A673 (cell line): ENCODE results near the gene DYNC1LI2. TPM values are rescaled to one million over a fixed set of nuclear protein-coding genes. Genes with fewer than 3 reads are reported as not detected.

ENCODE experiments used
- BruUV-seq: library from RNA; stranded (reverse); fragments of 400-500 nt; replicated peaks from 2 replicates; lab custom pipeline; 2021; lab: Mats Ljungman, UMichigan
- CTCF ChIA-PET: fragments of 300-600 bp; sonication (Branson Sonifier 250); formaldehyde crosslinking; loops from one replicate; lab custom pipeline; 2022; ENCODE audit warnings: antibody characterized with exemption; lab: Charles Lee
- POLR2A ChIA-PET: fragments of 300-600 bp; sonication (Branson Sonifier 250); formaldehyde crosslinking; loops from one replicate; lab custom pipeline; 2022; ENCODE audit warnings: antibody characterized with exemption; ENCODE audit not compliant: low non-redundant PET; lab: Charles Lee
- DNase-seq: peaks from one replicate; pipeline ENCODE4 v3.0.0-alpha.2; 2015; ENCODE audit warnings: low spot score
- H3K27ac ChIP-seq: fragments of 200-600 bp; sonication (generic); 2 replicates; pipeline ENCODE4 v1.5.1; 2016; ENCODE audit warnings: mixed run types, low read depth, mild to moderate bottlenecking, mixed read lengths, antibody characterized with exemption, low read length; ENCODE audit not compliant: poor library complexity, severe bottlenecking
- H3K27me3 ChIP-seq: fragments of 200-600 bp; sonication (generic); replicated peaks from 2 replicates; pipeline ENCODE4 v1.6.1; 2017; ENCODE audit warnings: mixed run types, low read depth, mild to moderate bottlenecking, mixed read lengths, antibody characterized with exemption, low read length; ENCODE audit not compliant: insufficient read depth, poor library complexity
- H3K36me3 ChIP-seq: fragments of 200-600 bp; sonication (generic); 2 replicates; pipeline ENCODE4 v1.6.1; 2016; ENCODE audit warnings: mixed run types, mild to moderate bottlenecking, mixed read lengths, antibody characterized with exemption, low read length; ENCODE audit not compliant: insufficient read depth, poor library complexity, severe bottlenecking
- H3K4me1 ChIP-seq: fragments of 200-600 bp; sonication (generic); 2 replicates; pipeline ENCODE4 v1.6.1; 2017; ENCODE audit warnings: mixed run types, mild to moderate bottlenecking, mixed read lengths, antibody characterized with exemption, low read length; ENCODE audit not compliant: insufficient read depth, poor library complexity, severe bottlenecking
- H3K4me3 ChIP-seq: fragments of 200-600 bp; sonication (generic); 2 replicates; pipeline ENCODE4 v1.5.1; 2016; ENCODE audit warnings: low read depth, mixed run types, mild to moderate bottlenecking, mixed read lengths, low read length; ENCODE audit not compliant: poor library complexity, severe bottlenecking
- H3K9me3 ChIP-seq: fragments of 200-600 bp; sonication (generic); 2 replicates; pipeline ENCODE4 v1.6.1; 2016; ENCODE audit warnings: mixed run types, low read depth, mild to moderate bottlenecking, mixed read lengths, antibody characterized with exemption, low read length; ENCODE audit not compliant: poor library complexity, severe bottlenecking
- EZH2 ChIP-seq: fragments of 200-600 bp; sonication (generic); IDR thresholded peaks from 2 replicates; pipeline ENCODE4 v1.6.1; 2017; ENCODE audit warnings: borderline replicate concordance, low read depth, mild to moderate bottlenecking, mixed read lengths, antibody characterized with exemption, low read length; ENCODE audit not compliant: poor library complexity, severe bottlenecking
- intact Hi-C: fragments of 100-400 bp; cut with micrococcal nuclease; formaldehyde crosslinking; loops from one replicate; pipeline ENCODE4 v1.10.0; 2022; ENCODE audit not compliant: unreplicated experiment
- total RNA-seq: library from RNA; stranded (reverse); gene quantifications from 2 replicates; pipeline ENCODE4 v1.2.3, GENCODE V29; 2021
- TF ChIP-seq, protein P1 (sequence below): fragments of 300-800, 200-600 bp; sonication (generic); conservative IDR thresholded peaks from 2 replicates; pipeline ENCODE4 v1.5.1; 2017; ENCODE audit warnings: low read depth, mild to moderate bottlenecking, antibody characterized with exemption, low read length, moderate library complexity, mixed read lengths

The DYNC1LI2 gene
- total RNA-seq, 1 experiment from 2014 or later, result 164 TPM

DNA sequence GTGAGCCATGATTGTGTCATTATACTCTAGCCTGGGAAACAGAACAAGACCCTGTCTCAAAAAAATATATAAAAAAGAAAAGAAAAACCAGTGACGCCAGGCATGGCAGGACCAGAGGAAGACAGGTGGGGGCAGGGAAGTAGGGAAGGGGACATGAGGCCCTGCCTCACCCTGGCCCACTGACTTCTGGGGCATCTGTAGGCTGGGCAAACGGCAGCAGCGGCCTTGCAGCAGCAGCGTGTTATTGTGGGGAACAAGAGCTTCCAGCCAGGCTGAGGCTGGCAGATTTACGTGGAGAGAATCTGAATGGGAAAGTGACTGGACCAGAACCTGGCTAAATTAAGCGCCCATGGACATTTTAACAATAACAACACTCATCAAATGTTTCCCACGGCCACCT lies 74.2 kb downstream of the DYNC1LI2 start:
- no TSS peak for BruUV-seq
- Histone ChIP-seq H3K4me1 (no peaks in the 10 kb centered on the region), H3K4me3 (no peak overlapping the region), H3K27ac (no peak overlapping the region), H3K27me3 (no peaks in the 10 kb centered on the region), H3K36me3 (no peaks in the 10 kb centered on the region), H3K9me3 (no peaks in the 10 kb centered on the region)
- intact Hi-C loops, result no loop called here
- CTCF ChIA-PET, result no interaction called here
- TF ChIP-seq, protein P1, sequence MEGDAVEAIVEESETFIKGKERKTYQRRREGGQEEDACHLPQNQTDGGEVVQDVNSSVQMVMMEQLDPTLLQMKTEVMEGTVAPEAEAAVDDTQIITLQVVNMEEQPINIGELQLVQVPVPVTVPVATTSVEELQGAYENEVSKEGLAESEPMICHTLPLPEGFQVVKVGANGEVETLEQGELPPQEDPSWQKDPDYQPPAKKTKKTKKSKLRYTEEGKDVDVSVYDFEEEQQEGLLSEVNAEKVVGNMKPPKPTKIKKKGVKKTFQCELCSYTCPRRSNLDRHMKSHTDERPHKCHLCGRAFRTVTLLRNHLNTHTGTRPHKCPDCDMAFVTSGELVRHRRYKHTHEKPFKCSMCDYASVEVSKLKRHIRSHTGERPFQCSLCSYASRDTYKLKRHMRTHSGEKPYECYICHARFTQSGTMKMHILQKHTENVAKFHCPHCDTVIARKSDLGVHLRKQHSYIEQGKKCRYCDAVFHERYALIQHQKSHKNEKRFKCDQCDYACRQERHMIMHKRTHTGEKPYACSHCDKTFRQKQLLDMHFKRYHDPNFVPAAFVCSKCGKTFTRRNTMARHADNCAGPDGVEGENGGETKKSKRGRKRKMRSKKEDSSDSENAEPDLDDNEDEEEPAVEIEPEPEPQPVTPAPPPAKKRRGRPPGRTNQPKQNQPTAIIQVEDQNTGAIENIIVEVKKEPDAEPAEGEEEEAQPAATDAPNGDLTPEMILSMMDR, result no peak
- no peak for TF ChIP-seq EZH2
- no peak for DNase-seq
- POLR2A ChIA-PET, result no interaction called here

DNA sequence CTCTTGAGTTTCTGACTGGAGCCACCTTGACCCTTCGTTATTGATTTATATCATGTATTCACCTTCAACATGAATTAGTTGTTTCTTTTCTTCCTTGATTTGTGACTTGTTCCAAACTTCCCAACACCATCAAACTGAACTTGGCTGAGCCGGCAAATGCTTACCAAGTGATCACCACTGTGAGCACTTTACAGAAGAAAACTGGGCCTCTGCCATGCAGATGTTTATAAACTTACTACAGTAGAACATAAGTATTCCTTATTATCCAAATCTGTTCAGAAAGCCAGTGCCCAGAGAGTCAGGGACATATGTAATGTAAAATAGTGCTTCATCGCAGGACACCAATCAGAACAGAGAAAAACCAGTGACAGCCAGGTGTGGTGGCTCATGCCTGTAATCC lies 74.8 kb downstream of the DYNC1LI2 start:
- Histone ChIP-seq H3K4me3 (no peak overlapping the region), H3K36me3 (no peaks in the 10 kb centered on the region), H3K9me3 (no peaks in the 10 kb centered on the region), H3K27me3 (no peaks in the 10 kb centered on the region), H3K27ac (no peak overlapping the region), H3K4me1 (no peaks in the 10 kb centered on the region)
- intact Hi-C loops, result no loop called here
- DNase-seq, result no peak
- POLR2A ChIA-PET, result no interaction called here
- BruUV-seq, result no TSS peak
- no peak for TF ChIP-seq EZH2
- TF ChIP-seq, protein P1, result no peak
- CTCF ChIA-PET, result no interaction called here

DNA sequence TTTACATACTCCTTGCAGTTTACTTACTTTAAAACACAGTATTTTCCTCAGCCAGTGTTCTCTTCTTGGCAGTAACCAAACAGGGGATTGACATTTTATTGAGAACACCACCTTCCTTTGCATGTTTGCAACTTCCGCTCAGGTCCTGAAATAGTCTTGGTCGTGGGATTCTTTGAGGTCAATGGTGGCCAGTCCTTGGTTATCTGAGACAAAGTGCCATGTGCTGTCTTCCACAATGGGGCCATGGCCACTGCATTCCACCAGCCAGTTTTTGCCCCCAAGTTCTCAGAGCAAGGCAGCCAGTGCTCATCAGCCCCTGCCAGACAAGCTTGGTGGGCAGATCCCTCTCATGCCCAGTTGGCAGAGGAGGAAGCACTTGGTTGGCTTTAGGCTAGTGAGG lies 77.7 kb downstream of the DYNC1LI2 start:
- BruUV-seq, result no TSS peak
- no peak overlapping the region for H3K27ac ChIP-seq
- POLR2A ChIA-PET, result no interaction called here
- DNase-seq, result no peak
- intact Hi-C loops, result no loop called here
- no peaks in the 10 kb centered on the region for H3K4me1 ChIP-seq
- no peaks in the 10 kb centered on the region for H3K27me3 ChIP-seq
- H3K4me3 ChIP-seq, result no peak overlapping the region
- no peak for TF ChIP-seq EZH2
- TF ChIP-seq, protein P1, result no peak
- no peaks in the 10 kb centered on the region for H3K36me3 ChIP-seq
- no peaks in the 10 kb centered on the region for H3K9me3 ChIP-seq
- CTCF ChIA-PET, result no interaction called here

Other genes with a start within 250 kb of the DYNC1LI2 start
- gene TK2, start 201.5 kb downstream of the DYNC1LI2 start, total RNA-seq, result 8.2 and 9.5 TPM in 2 replicates
- gene CKLF, start 199.0 kb downstream of the DYNC1LI2 start, total RNA-seq, result 47.9 and 49.8 TPM in 2 replicates
- gene CMTM1, start 185.2 kb downstream of the DYNC1LI2 start, total RNA-seq, result 5.5 and 7.1 TPM in 2 replicates
- gene CMTM2, start 172.1 kb downstream of the DYNC1LI2 start, total RNA-seq, result not detected in 2 replicates
- 25.5 and 31.1 TPM in 2 replicates for gene CMTM3, start 146.9 kb downstream of the DYNC1LI2 start, total RNA-seq
- gene CMTM4, start 54.9 kb downstream of the DYNC1LI2 start, total RNA-seq, result 30.3 and 37.7 TPM in 2 replicates
- 0.28 TPM in 1 of 2 replicates, not detected in the other for gene TERB1, start 50.0 kb upstream of the DYNC1LI2 start, total RNA-seq
- gene NAE1, start 79.4 kb upstream of the DYNC1LI2 start, total RNA-seq, result 172 and 175 TPM in 2 replicates
- gene CA7, start 92.8 kb upstream of the DYNC1LI2 start, total RNA-seq, result not detected in 2 replicates
- 40.5 and 42.0 TPM in 2 replicates for gene PDP2, start 128.9 kb upstream of the DYNC1LI2 start, total RNA-seq
- gene CDH16, start 167.3 kb upstream of the DYNC1LI2 start, total RNA-seq, result not detected in 2 replicates
- gene RRAD, start 173.9 kb upstream of the DYNC1LI2 start, total RNA-seq, result 0.19 and 0.28 TPM in 2 replicates
- 97.4 and 108 TPM in 2 replicates for gene CIAO2B, start 182.8 kb upstream of the DYNC1LI2 start, total RNA-seq
- 37.6 and 39.8 TPM in 2 replicates for gene CES2, start 183.9 kb upstream of the DYNC1LI2 start, total RNA-seq
- gene CES3, start 209.7 kb upstream of the DYNC1LI2 start, total RNA-seq, result 3.0 and 3.9 TPM in 2 replicates
- gene CES4A, start 237.0 kb upstream of the DYNC1LI2 start, total RNA-seq, result 0.15 TPM in 1 of 2 replicates, not detected in the other